Left lung (tissue), 10 donors: ENCODE data around the gene NPR1. TPM values are rescaled to one million over a fixed set of nuclear protein-coding genes. Genes with fewer than 3 reads are reported as not detected.
A peak's percentile ranks its signal among the peaks of the same experiment; 100 is the strongest.

Experiments
- ATAC-seq: fragments of 200-7000 bp; cut with Tn5 transposase; one replicate; pipeline ENCODE4 v1.9.1; 2020; ENCODE audit warnings: moderate library complexity
- DNase-seq, 4 donors: peaks; one replicate each; pipeline ENCODE4 v3.0.0-alpha.2; 2013 to 2020
- H3K27ac ChIP-seq, 2 donors: fragments of 200-600 bp; sonication (generic) in 1 of 2; one replicate each; pipeline versions ENCODE4 v1.5.0 to v1.8.0; 2020 to 2021
- H3K27me3 ChIP-seq, 2 donors: fragments of 200-600 bp; sonication (generic) in 1 of 2; one replicate each; pipeline versions ENCODE4 v1.5.0 to v1.8.0; 2020 to 2021
- H3K36me3 ChIP-seq, 2 donors: fragments of 200-600 bp; sonication (generic) in 1 of 2; one replicate each; pipeline versions ENCODE4 v1.5.0 to v1.8.0; 2020 to 2021
- H3K4me1 ChIP-seq, 2 donors: fragments of 200-600 bp; one replicate each; pipeline ENCODE4 v1.8.0; 2021
- H3K4me3 ChIP-seq, 2 donors: fragments of 200-600 bp; sonication (generic) in 1 of 2; one replicate each; pipeline versions ENCODE4 v1.5.0 to v1.8.0; 2020 to 2021; ENCODE audit warnings: mild to moderate bottlenecking in 1 of 2
- H3K9me3 ChIP-seq, 2 donors: fragments of 200-600 bp; sonication (generic) in 1 of 2; one replicate each; pipeline versions ENCODE4 v1.5.0 to v1.8.0; 2020 to 2021
- intact Hi-C, 2 donors: fragments of 100-400 bp; cut with DNase I; formaldehyde crosslinking; loops; one replicate each; pipeline versions ENCODE4 v1.11.2 to v1.14.2; 2022
- polyA plus RNA-seq, 6 donors: library from polyadenylated mRNA; unstranded; fragments of 120-200 nt; gene quantifications; one replicate each; pipeline ENCODE4 v1.2.1, GENCODE V29; 2013; ENCODE audit not compliant: insufficient read length in 6 of 6
- total RNA-seq, 2 donors: library from RNA; stranded (reverse); fragmentation: NEBNext Ultra II Directional; extraction: Animal tissue kit (Norgen Biotek cat#: 25700); gene quantifications; one replicate each; pipeline ENCODE4 v1.2.1, GENCODE V29; 2021
- TF ChIP-seq, protein P1 (sequence below), 2 donors: fragments of 200-600 bp; sonication (generic) in 1 of 2; IDR thresholded peaks; one replicate each; pipeline versions ENCODE4 v1.5.0 to v1.8.0; 2021; ENCODE audit warnings: antibody characterized with exemption in 2 of 2
- donor health status: DM: no; HTN: yes; CAD: no.
- donor health status: DM: no; HTN: no; CAD: no.

Gene NPR1
- total and polyA plus RNA-seq, 8 donors: 14.3 to 45.2 (median 19.1) TPM

- TF ChIP-seq, protein P1, sequence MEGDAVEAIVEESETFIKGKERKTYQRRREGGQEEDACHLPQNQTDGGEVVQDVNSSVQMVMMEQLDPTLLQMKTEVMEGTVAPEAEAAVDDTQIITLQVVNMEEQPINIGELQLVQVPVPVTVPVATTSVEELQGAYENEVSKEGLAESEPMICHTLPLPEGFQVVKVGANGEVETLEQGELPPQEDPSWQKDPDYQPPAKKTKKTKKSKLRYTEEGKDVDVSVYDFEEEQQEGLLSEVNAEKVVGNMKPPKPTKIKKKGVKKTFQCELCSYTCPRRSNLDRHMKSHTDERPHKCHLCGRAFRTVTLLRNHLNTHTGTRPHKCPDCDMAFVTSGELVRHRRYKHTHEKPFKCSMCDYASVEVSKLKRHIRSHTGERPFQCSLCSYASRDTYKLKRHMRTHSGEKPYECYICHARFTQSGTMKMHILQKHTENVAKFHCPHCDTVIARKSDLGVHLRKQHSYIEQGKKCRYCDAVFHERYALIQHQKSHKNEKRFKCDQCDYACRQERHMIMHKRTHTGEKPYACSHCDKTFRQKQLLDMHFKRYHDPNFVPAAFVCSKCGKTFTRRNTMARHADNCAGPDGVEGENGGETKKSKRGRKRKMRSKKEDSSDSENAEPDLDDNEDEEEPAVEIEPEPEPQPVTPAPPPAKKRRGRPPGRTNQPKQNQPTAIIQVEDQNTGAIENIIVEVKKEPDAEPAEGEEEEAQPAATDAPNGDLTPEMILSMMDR (IDR thresholded peaks at IDR 0.05): peak in 1 of 2 donors; percentile 20
- DNase-seq (peak; percentile 87 to 96 (median 92)), ATAC-seq (peak; percentile 97)
- Histone ChIP-seq H3K9me3 (no peaks in the 10 kb centered on the region), H3K27ac (peak within 1 kb of the TSS; percentile 92), H3K27me3 (no peaks in the 10 kb centered on the region), H3K36me3 (peaks cover 0 to 33% of the 10 kb centered on the region in 2 donors), H3K4me1 (peaks cover 5 to 29% of the 10 kb centered on the region in 2 donors), H3K4me3 (peak within 1 kb of the TSS; percentile 65 to 74)
- intact Hi-C loops: no loop called here
These were observed 19.9 kb upstream of the NPR1 start, which contains the start of gene SNAPIN for GRCh38 chr1:153658400-153659174. SNAPIN (plus strand) TSS chr1:153658703; CDS start chr1:153658744, 41 bp downstream.

DNA sequence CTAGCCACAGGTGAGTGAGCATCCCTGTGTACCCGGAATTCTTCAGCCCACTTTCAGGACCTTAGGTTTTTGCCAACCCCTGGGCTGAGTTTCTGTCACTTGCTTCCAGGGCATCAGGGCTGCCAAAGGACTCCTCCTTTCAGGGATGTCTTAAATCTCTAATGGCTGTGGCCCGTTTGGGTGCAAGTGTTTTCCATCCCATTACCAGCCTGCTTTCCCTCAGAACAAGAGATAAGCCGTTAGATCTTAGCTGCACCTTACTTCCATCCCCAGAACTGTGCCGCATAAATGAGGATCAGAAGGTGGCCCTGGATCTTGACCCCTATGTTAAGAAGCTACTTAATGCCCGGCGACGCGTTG lies 19.3 kb upstream of the NPR1 start:
- Histone ChIP-seq H3K27me3 (no peaks in the 10 kb centered on the region), H3K27ac (peak overlapping the region; percentile 92), H3K4me3 (peak overlapping the region; percentile 65 to 74), H3K36me3 (peaks cover 0 to 38% of the 10 kb centered on the region in 2 donors), H3K4me1 (peaks cover 5 to 30% of the 10 kb centered on the region in 2 donors), H3K9me3 (no peaks in the 10 kb centered on the region)
- TF ChIP-seq, protein P1 (IDR thresholded peaks at IDR 0.05): no peak
- DNase-seq (no peak), ATAC-seq (no peak)
- intact Hi-C loops: no loop called here

- H3K9me3 ChIP-seq: no peaks in the 10 kb centered on the region
- no peak for DNase-seq
- peak overlapping the region; percentile 65 to 74 for H3K4me3 ChIP-seq
- TF ChIP-seq, protein P1 (IDR thresholded peaks at IDR 0.05): no peak
- H3K27ac ChIP-seq: peak overlapping the region in 1 of 2 donors; percentile 92
- peaks cover 5 to 30% of the 10 kb centered on the region in 2 donors for H3K4me1 ChIP-seq
- no peak for ATAC-seq
- no peaks in the 10 kb centered on the region for H3K27me3 ChIP-seq
- peaks cover 4 to 43% of the 10 kb centered on the region in 2 donors for H3K36me3 ChIP-seq
- intact Hi-C loops: no loop called here
These were observed 18.8 kb upstream of the NPR1 start for GRCh38 chr1:153659656-153660055.

DNA sequence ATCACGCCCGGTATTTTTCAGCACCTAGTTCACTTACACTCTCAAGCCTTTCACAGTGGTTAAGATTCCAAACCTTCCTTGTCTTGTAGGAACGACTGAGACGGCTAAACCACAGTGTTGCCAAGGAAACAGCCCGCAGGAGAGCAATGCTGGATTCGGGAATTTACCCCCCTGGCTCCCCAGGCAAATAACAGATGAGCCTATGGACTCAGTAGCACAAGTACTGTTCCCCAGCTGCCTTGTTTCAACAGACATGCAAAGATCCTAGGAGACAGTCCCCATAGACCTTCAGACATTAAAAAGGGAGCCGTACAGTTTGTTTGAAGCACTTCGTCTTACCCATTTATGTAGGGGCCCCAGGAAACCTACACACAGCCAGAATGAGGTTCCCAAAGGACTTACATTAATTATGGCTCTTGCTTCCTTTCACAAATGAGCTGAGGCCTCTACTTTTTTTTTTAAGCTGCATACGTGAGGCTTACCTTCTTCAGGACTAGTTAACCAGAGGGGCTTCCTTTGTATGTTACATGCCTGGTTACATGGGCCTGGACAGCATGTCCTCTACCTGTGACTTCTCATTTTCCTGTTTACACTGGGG lies 17.3 kb upstream of the NPR1 start:
- Histone ChIP-seq H3K27ac (no peak overlapping the region), H3K36me3 (peaks cover 8 to 59% of the 10 kb centered on the region in 2 donors), H3K27me3 (no peaks in the 10 kb centered on the region), H3K4me3 (no peak overlapping the region), H3K9me3 (no peaks in the 10 kb centered on the region), H3K4me1 (peaks cover 5 to 30% of the 10 kb centered on the region in 2 donors)
- intact Hi-C loops: no loop called here
- TF ChIP-seq, protein P1 (IDR thresholded peaks at IDR 0.05): no peak
- DNase-seq (no peak), ATAC-seq (no peak)

DNA sequence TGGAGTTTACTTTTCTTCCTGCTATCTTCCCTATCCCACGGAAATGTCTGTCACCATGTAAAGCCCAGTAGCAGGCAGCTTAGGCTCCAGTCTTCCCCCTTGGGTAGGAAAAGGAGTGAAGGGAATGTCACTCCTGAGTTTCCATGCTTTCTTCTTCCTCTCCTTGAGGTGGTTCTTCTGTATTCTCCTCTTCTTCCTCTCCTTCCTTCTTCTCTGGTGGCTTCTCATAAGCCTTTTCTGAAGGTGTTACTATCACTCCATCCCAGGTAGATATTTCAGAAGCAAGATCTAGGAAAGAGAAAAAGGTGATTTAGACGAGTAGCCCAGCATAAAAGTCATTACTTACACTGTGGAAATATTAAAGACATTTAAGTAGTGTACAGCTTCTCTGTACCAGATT lies 16.2 kb upstream of the NPR1 start:
- Histone ChIP-seq H3K4me3 (no peak overlapping the region), H3K27ac (peak overlapping the region in 1 of 2 donors; percentile 20), H3K27me3 (no peaks in the 10 kb centered on the region), H3K36me3 (peaks cover 8 to 70% of the 10 kb centered on the region in 2 donors), H3K4me1 (peaks cover 5 to 30% of the 10 kb centered on the region in 2 donors), H3K9me3 (no peaks in the 10 kb centered on the region)
- no peak for ATAC-seq
- intact Hi-C loops: no loop called here
- TF ChIP-seq, protein P1 (IDR thresholded peaks at IDR 0.05): no peak
- DNase-seq: no peak
